ENCODE results near the gene AGAP1.

Gene AGAP1

DNA sequence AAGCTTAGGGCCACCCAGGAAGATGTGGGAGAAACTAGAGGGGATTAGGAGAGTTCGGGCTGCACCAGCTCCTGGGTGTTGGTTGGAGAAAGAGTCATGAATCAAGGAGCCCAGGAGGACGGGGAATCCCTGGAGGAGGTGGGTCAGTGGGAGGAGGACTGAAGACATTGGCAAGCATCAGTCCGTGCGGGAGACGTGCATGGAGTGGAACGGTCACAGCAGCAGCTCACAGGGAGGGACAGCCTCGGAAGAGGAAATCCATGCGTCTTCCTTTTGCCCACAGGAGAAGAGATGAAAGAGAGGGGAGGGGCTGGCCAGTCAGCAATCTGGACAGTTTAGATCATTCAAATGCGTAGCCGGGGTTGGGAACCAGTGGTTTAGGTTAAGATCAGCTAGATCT is 495.7 kb downstream of the AGAP1 start:
- TF ChIP-seq SIN3A (IDR thresholded peaks at IDR 0.05; ENCODE audit: borderline replicate concordance, insufficient read depth, low read length), result no peak
- no peak for TF ChIP-seq TAF1 (IDR thresholded peaks at IDR 0.05; ENCODE audit: borderline replicate concordance, insufficient read depth, low read length)
- TF ChIP-seq, protein P1, sequence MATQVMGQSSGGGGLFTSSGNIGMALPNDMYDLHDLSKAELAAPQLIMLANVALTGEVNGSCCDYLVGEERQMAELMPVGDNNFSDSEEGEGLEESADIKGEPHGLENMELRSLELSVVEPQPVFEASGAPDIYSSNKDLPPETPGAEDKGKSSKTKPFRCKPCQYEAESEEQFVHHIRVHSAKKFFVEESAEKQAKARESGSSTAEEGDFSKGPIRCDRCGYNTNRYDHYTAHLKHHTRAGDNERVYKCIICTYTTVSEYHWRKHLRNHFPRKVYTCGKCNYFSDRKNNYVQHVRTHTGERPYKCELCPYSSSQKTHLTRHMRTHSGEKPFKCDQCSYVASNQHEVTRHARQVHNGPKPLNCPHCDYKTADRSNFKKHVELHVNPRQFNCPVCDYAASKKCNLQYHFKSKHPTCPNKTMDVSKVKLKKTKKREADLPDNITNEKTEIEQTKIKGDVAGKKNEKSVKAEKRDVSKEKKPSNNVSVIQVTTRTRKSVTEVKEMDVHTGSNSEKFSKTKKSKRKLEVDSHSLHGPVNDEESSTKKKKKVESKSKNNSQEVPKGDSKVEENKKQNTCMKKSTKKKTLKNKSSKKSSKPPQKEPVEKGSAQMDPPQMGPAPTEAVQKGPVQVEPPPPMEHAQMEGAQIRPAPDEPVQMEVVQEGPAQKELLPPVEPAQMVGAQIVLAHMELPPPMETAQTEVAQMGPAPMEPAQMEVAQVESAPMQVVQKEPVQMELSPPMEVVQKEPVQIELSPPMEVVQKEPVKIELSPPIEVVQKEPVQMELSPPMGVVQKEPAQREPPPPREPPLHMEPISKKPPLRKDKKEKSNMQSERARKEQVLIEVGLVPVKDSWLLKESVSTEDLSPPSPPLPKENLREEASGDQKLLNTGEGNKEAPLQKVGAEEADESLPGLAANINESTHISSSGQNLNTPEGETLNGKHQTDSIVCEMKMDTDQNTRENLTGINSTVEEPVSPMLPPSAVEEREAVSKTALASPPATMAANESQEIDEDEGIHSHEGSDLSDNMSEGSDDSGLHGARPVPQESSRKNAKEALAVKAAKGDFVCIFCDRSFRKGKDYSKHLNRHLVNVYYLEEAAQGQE (IDR thresholded peaks at IDR 0.05; ENCODE audit: insufficient read depth in 1 of 2, low read depth in 2 of 2, low read length in 2 of 2), result no peak
- TF ChIP-seq POLR2AphosphoS5 (IDR thresholded peaks at IDR 0.05; ENCODE audit: low read depth, low read length), result no peak
- no peak for TF ChIP-seq FOXP2 (optimal IDR thresholded peaks at IDR 0.05; ENCODE audit: borderline replicate concordance, extremely low read depth, extremely low read length, insufficient read depth)

DNA sequence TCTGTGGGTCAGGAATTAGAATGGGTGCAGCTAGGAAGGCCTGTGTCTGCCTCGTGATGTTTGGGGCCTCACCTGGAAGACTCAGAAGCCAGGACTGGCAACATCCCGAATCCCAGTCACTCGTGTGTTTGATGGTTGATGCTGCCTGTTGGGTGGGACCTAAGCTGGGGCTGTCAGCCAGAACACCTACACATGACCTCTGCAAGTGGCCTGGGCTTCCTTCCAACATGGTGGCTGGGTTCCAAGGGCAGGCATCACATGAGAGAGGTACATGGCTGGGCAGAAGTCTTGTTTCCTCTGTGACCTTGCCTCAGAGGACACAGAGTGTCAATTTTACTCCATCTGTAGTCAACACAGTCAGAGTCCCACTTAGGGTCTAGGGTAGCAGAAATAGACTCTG is 496.5 kb downstream of the AGAP1 start:
- TF ChIP-seq, protein P1 (IDR thresholded peaks at IDR 0.05; ENCODE audit: insufficient read depth in 1 of 2, low read depth in 2 of 2, low read length in 2 of 2), result no peak
- no peak for TF ChIP-seq TAF1 (IDR thresholded peaks at IDR 0.05; ENCODE audit: borderline replicate concordance, insufficient read depth, low read length)
- TF ChIP-seq FOXP2 (optimal IDR thresholded peaks at IDR 0.05; ENCODE audit: borderline replicate concordance, extremely low read depth, extremely low read length, insufficient read depth), result no peak
- no peak for TF ChIP-seq SIN3A (IDR thresholded peaks at IDR 0.05; ENCODE audit: borderline replicate concordance, insufficient read depth, low read length)
- no peak for TF ChIP-seq POLR2AphosphoS5 (IDR thresholded peaks at IDR 0.05; ENCODE audit: low read depth, low read length)

DNA sequence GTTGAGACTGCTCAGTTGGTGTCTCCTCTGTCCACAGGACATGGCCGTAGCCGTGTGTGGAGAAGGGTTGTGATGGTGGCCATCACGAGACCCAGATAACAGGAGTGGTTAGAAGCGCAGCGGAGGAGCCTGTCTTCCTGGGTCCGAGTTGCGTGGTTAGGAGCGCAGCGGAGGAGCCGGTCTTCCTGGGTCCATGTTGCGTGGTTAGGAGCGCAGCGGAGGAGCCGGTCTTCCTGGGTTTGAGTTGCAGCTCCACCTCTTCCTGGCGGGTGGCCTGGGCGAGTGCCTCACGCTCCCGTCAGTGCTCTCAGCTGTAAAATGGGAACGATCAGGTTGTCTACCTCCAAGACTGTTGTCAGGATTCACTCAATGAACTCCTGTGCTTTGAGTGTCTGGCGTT is 498.2 kb downstream of the AGAP1 start:
- TF ChIP-seq, protein P1 (IDR thresholded peaks at IDR 0.05; ENCODE audit: insufficient read depth in 1 of 2, low read depth in 2 of 2, low read length in 2 of 2), result no peak
- no peak for TF ChIP-seq POLR2AphosphoS5 (IDR thresholded peaks at IDR 0.05; ENCODE audit: low read depth, low read length)
- no peak for TF ChIP-seq TAF1 (IDR thresholded peaks at IDR 0.05; ENCODE audit: borderline replicate concordance, insufficient read depth, low read length)
- no peak for TF ChIP-seq SIN3A (IDR thresholded peaks at IDR 0.05; ENCODE audit: borderline replicate concordance, insufficient read depth, low read length)
- TF ChIP-seq FOXP2 (optimal IDR thresholded peaks at IDR 0.05; ENCODE audit: borderline replicate concordance, extremely low read depth, extremely low read length, insufficient read depth), result no peak

DNA sequence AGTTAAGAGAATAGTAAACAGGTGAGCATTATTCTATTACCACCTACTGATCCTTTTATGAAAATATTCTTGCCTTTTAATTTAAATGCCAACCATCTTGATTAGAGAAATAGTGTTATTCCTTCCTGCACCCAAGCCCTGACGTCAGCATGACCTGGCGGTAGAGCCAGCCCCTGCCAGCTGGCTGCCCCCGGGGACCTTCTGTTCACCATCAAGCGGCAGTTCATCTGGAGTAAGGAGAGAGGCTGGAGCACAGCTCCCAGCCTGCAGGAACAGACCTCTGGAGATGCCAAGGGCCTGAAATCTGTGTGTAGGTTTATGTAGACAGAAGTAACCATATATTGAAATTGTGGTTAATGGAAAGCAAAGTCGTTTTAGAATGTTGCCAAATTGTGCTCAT is 502.6 kb downstream of the AGAP1 start:
- no peak for TF ChIP-seq POLR2AphosphoS5 (IDR thresholded peaks at IDR 0.05; ENCODE audit: low read depth, low read length)
- TF ChIP-seq FOXP2 (optimal IDR thresholded peaks at IDR 0.05; ENCODE audit: borderline replicate concordance, extremely low read depth, extremely low read length, insufficient read depth), result no peak
- no peak for TF ChIP-seq SIN3A (IDR thresholded peaks at IDR 0.05; ENCODE audit: borderline replicate concordance, insufficient read depth, low read length)

DNA sequence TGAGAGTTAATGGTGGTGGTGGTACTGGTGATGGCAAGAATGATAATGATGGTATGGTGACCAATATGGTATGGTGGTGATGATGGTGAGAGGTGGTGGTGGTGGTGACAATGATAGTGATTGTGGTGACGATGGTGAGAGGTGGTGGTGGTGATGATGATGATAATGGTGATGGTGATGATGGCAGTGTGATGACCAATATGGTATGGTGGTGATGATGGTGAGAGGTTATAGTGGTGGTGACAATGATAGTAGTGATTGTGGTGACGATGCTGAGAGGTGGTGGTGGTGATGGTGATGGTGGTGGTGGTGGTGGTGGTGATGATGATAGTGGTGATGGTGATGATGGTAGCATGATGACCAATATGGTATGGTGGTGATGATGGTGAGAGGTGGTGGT is 505.2 kb downstream of the AGAP1 start:
- no peak for TF ChIP-seq SIN3A (IDR thresholded peaks at IDR 0.05; ENCODE audit: borderline replicate concordance, insufficient read depth, low read length)
- TF ChIP-seq, protein P1 (IDR thresholded peaks at IDR 0.05; ENCODE audit: insufficient read depth in 1 of 2, low read depth in 2 of 2, low read length in 2 of 2), result no peak
- TF ChIP-seq TAF1 (IDR thresholded peaks at IDR 0.05; ENCODE audit: borderline replicate concordance, insufficient read depth, low read length), result no peak
- TF ChIP-seq FOXP2 (optimal IDR thresholded peaks at IDR 0.05; ENCODE audit: borderline replicate concordance, extremely low read depth, extremely low read length, insufficient read depth), result no peak
- no peak for TF ChIP-seq POLR2AphosphoS5 (IDR thresholded peaks at IDR 0.05; ENCODE audit: low read depth, low read length)
